Fibroblast of lung (primary cell): ENCODE data around the gene TMEM37.

Experiments used
- CTCF ChIP-seq, 2 donors: IDR thresholded peaks in 1 of 2; conservative IDR thresholded peaks in 1 of 2; 1 replicate in 1 of 2; 2 replicates in 1 of 2; pipeline ENCODE4 v1.5.1; 2011 to 2012; ENCODE audit warnings: low read length in 2 of 2, control low read depth in 1 of 2, inconsistent platforms in 1 of 2, low read depth in 1 of 2, mild to moderate bottlenecking in 1 of 2
- EZH2 ChIP-seq: IDR thresholded peaks from 2 replicates; pipeline ENCODE4 v1.5.1; 2012; ENCODE audit warnings: low read length, control low read depth, mild to moderate bottlenecking; ENCODE audit errors: missing control alignments

- TF ChIP-seq CTCF (conservative IDR thresholded peaks at IDR 0.05 in 1 of 2, IDR thresholded peaks at IDR 0.05 in 1 of 2; ENCODE audit: low read depth in 1 of 2, low read length in 2 of 2): no peak
- TF ChIP-seq EZH2: no peak
These were observed 19.8 kb downstream of the TMEM37 start for GRCh38 chr2:119451336-119452050.
